HG02642 (cell line): Measurements from ENCODE around the gene TDRD9.

ENCODE experiments used
- ATAC-seq: cut with Tn5 transposase; IDR thresholded peaks from one replicate; pipeline ENCODE4 v1.9.1; 2021; ENCODE audit warnings: mild to moderate bottlenecking; ENCODE audit not compliant: unreplicated experiment, poor library complexity

TDRD9 gene

DNA sequence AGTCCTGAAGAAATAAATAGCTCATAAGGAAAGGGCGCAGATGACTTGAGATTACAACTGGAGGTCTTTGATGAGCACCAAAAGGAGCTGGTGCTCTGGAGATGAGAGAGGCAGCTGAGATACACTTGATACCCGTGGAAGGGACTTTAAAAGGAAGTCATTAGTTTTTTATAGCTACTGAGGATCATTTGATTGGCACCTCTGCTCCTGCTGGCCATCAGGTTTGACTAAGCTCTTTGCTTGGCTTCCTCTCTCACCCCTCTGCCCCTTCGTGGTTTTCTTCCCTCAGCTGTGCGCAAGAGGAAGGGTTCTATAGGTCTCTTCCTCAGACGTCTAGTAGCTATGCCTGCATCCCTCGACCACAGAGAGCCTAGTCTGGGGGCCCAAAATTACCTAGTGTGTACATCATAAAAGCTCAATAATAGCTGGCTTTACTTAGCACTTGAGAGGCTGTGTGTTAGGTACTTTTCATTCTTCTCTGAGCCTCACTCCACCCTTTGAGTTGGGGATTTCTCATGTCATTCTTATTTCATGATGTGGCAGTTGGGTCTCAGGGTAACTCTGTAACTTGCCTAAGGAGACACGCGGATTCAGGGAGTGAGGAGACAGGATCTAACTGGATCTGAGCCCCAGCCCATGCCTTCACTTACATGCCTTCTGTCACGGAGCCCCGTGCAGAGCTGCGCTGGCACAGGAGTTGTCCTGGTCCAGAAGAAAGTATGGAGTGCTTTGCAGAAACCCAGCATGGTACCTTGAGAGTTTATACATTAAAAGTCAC lies 88.8 kb downstream of the TDRD9 start:
- no peak for ATAC-seq

DNA sequence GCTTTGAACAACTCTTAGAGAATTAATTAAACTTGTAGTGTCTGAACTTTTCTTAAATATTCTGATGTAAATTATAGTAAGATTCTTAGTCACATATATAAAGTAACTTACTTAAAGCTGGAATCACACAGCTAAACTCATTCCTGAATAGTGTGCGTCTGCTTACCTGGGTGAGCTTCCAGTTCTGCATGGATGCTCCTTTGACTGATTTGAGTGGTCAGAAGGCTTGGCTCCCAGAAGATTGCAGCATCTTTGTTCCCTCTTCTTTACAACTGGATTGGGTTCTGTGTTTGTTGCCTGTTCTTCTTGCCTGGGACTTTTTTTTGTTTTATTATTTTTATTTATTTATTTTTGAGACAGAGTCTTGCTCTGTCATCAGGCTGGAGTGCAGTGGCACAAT lies 90.8 kb downstream of the TDRD9 start:
- no peak for ATAC-seq

DNA sequence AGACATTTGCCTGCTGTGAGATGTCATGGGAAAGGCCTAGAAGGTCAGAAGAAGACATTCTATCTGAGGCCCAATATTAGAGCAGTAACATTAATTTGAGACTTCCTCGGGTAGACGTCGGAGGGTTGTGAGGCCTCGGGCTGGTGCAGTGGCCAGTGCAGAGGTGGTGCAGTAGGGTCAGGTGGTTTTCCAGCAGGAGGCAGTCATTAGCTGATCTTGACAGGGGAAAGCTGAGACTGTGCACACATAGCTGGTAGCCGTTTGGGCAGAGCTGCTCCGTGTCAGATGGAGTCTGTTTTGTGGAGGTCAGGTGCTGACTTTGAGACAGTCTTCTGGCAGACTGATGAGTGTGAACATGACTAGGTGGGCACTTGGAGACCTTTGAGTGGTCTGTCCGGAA lies 91.5 kb downstream of the TDRD9 start:
- ATAC-seq: no peak

DNA sequence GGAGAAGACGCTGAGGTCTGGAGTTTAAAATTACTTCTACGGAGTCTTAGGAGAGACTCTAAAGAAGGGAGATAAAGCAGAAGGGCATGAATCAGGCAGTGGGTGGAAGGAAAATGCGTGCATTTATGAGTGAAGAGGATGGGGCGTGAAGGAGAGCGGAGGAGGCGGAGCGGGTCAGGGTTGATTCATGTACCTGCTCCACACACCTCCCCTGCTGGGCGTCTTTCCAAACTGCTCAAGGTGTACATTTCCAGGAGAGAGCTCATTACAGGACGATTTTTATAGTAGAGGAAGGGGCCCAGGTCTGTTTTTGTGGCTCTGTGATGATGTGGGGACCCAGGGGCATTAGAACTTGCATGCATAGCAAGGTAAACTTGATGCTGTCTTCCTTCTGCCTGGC lies 92.2 kb downstream of the TDRD9 start:
- no peak for ATAC-seq

DNA sequence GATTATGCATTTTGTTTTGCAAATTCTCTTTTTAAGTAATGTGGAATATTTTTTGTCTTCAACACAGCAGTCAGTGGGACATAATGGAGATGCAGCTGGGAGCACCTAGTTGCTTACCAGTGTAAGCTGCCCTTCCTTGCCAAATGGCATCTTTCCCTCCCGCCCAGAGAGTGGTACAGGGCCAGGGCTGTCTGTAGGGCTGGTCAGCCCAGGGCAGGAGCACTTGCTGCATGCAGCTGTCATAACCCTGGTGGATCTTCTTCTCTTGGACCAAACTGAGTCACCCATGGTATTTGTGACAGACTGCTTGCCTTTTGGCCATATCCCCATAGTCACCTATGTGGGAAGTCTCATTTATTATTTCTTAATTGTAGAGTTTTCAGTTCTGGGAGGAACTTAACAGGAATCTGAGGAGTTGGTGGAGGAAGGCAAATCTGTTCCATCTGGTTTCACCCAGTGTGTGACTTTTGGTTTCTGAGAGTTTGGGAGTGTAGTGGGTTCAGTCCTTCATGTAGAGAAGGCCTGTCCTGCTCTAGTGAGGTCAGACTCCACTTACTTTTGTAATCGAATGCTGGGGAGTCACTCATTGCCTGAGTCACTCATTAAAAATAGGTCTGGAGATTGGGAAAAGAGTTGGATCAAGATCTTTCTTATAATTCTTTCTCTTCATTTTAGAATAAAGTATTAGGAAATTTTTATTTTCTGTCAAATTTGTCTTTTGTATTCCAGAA lies 95.2 kb downstream of the TDRD9 start:
- no peak for ATAC-seq

DNA sequence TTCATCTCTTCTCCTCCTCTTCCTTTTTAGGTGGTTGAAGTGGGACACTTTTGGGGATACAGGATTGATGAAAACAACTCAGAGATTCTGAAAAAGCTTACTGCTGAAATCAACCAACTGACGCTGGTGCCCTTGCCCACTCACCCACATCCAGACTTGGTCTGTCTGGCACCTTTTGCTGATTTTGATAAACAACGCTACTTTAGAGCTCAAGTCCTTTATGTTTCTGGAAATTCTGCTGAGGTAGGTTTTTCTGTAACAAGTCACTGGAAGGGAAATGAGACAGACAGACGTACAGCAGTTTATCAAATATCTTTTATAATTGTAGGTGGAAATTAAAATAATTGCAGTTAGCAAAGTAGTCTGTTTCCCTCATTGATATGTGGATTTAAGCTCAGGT lies 97.3 kb downstream of the TDRD9 start:
- no peak for ATAC-seq

DNA sequence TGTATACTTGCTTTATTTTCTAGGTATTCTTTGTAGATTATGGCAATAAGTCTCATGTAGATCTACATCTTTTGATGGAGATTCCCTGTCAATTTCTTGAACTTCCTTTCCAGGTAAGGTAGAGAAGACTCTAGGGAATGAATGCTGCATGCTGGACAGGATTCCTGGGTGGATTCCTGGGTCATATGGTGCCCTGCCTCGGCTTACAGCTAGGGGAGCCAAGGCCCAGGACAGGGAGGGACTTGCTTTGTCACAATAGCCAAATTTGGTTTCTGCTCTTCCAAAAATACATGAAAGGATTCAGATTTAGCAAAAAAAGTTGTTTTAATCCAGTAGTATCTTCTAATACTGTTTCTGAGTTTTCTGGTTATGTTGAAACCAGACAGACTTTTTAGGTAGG lies 97.8 kb downstream of the TDRD9 start:
- ATAC-seq: no peak

DNA sequence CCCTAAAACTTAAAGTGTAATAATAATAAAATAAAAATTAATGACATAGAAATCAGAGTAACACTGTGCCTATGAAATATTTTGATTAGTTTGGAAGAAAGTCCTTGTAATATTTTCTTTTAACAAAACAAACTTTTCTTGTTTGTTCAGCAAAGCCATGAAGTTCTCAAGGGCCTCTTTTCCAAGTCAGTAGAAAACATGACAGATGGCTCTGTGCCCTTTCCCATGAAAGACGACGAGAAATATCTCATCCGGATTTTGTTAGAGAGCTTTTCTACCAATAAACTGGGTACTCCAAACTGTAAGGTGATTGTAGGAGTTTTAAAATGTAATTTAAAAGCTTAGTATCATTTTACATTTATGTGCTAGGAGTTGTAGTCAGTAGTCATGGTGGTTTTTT lies 102.7 kb downstream of the TDRD9 start:
- ATAC-seq: no peak

DNA sequence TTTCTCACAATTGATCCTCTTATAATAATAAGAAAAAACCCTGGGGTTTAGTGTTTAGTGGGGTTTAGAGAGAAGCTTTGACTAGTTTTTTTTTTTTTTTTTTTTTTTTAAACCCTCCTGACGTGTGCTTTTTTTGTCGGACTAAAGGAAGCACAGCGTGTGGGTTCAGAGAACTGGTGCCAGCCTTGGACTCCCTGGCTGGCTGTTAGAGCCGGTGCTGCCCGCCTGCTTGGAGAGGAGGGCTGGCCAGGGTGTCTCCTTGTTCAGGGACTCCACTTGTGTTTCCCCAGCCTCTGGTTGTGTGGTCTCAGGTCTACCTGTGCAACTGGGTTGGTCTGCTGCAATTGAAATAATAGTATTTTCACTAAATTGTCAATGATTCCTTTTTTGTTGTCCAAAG lies 103.1 kb downstream of the TDRD9 start:
- ATAC-seq: no peak

DNA sequence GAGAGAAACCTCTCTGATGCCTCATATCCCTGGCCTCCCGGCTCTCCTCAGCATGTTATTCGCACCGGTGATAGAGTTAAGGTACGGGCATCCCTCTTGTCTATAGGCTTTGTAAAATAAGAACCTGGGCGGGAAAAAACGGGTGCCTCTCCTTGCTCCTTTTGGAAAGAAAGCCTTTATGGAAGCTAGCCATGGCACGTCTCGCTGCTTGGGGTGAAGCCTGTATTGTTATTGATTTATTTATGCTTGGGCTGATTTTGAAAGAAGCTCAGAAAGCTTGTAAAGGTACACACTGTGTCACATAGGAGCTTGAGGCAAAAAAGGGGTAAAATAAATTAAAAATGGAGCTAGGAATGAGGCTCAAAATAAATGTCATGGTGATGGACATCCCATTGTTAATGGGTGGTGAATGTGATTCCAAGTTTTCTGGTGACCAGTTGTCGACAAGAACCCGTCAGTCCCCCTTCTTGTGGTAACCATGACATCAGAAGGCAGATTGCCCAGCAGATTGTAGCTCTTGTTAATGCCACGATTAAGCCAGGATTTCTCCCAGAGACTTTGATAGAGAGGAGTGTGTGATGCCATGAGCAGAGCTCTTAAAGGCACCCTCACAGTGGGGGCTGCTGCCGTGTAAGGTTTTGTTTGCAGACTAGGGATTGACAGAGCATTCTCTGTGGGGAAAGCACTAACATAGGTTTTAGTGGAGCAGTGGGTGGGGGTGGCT lies 106.9 kb downstream of the TDRD9 start:
- no peak for ATAC-seq

DNA sequence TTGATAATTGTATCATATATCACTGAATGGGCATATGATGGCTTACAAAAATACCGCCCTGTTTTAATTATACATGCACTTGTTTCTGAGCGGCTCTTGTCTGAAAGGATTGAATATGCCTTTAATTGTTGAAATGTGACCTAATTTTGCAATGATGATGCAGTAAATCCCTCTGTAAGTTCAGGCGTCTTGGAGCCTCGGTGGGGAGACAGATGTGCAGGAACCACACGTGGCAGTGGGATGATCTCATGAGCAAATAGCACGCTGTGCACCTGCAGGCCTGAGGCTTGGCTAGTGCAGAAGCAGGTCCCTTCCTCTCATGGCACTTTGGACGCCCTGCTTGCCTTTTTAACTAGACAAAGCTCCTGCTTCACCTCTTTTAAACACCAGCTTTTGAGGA lies 108.0 kb downstream of the TDRD9 start:
- ATAC-seq: no peak

DNA sequence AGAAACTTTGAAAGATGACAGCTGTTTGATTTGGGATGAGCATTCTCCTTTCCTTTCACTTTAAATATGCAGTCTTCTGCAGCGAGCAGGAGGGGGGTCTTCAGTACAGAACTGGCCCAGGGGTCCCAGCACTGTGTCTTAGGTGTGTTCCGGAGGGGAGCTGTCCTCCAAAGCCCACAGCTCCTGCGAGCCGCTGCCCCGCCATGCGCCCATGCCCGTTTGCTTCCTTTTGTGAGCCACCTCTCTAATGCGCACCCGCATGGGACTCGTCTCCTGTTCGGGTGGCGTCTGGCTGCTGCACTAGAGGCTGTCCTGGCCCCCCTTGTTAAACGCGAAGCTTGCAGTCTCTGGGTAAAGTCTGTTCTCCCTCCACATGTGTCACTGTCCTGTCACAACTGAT lies 108.8 kb downstream of the TDRD9 start:
- no peak for ATAC-seq

DNA sequence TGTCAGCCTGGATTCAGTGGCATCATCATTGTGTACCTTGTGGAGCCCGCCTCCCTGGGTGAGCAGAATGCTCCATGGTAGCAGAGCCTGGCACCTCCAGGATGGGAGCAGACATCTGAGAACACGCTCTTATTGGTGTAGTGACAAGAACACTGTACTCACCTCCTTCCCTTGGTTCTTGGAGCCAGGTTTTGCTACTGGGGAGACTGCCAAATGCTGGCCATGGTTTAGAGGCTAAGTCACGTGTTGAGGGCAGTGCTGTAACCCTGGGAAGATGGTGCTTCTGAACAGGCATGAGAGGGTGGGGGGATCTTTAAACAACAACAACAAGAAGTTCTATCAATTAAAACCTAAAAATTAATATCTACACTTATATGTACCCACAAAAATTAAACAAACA lies 109.6 kb downstream of the TDRD9 start:
- no peak for ATAC-seq

DNA sequence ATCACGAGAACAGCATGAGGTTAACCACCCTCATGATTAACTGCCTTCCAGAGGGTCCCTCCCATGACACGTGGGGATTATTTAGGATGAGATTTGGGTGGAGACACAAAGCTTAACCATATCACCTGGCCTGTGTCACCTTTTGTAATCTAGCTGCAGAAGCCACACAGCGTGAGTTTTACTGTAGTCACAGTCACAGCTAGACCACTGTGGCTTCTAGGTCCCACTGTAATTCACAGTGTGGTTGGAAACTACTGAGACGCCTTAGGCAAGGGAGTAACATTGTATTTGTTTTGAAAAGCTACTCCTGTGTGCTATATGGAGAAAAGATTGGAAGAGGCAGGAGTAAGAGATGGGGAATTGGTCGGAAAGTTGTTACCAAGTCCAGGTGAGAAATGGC lies 111.0 kb downstream of the TDRD9 start:
- no peak for ATAC-seq

DNA sequence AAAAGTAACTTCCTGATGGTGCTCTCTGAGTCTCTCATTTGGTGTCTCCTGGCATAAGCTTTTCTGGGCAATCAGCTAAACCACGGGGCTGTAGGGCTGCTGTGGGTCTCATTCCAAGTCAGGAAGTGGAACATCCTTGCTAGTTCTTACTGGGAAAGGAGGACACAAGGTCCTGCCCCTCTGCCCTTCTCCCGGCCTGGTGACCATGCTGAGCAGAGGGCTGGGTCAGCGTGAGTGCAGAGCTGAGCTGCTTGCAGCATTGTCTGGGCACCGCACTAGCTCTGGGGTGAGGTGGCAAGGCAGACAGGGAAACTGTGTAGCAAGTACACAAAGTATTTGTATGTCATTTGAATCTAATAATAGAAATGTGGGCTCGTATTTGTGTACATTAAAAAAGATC lies 112.3 kb downstream of the TDRD9 start:
- ATAC-seq: no peak

DNA sequence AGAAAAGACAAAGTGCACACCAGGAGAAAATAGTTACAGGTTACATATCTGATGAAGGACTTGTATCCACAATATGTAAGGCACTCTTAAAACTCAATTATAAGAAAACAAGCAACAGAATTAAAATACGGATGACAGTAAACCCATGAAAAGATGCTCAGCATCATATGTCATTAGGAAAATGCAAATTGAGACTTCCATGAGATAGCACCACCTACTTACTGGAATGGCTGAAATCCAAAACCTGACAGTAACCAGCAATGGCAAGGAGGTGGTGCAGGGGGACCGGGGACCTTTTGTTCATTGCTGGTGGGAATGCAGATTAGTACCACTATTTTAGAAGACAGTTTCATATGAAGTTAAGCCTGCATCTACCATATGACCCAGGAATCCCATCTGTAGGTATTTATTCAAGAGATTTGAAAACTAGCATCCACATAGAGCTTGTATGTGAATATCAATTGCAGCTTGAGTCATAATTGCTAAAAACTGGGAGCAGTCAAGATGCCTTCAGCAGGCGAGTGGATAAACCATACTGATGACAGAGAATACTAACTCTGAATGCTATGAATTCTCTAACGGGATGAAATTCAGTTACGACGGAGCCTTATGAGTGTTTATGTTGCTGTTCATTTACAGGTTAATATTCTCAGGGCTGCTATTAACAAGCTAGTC lies 113.3 kb downstream of the TDRD9 start:
- no peak for ATAC-seq

DNA sequence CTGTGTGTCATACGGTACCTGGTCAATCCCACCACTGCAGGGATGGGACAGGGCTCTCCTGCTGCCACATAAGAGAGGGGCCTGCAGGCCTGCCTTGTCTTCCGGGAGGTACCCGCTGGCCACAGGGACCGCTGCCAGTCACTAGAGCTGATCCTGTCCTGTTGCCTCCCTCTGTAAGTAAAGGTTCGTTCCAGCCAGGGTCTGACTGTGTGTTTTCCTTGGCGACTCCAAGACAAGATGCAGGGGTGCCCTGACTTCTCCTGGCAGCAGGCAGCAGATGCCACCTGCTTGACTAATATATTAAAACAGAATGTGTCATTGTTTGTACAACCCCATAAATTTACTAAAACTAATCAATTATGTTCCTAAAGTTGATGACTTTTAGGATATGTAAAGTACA lies 115.8 kb downstream of the TDRD9 start:
- ATAC-seq: no peak

DNA sequence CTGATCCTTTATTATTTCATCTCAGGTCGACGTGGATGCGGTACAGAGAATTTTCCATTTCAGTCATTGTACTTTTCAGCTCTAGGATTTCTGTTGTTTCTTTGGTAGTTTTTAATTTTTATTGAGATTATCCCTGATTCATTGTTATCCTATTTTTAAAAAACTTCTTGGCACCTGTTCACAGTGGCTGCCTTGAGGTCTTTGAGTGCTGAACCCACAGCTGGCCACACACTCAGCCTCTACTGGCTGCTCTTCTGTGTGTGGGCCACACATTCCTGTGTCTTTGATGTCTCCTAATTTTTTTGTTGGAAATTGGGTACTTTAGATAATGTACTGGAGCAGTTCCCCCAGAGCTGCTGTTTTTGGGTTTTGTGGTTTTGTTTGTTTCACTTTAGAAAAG lies 119.5 kb downstream of the TDRD9 start:
- no peak for ATAC-seq

DNA sequence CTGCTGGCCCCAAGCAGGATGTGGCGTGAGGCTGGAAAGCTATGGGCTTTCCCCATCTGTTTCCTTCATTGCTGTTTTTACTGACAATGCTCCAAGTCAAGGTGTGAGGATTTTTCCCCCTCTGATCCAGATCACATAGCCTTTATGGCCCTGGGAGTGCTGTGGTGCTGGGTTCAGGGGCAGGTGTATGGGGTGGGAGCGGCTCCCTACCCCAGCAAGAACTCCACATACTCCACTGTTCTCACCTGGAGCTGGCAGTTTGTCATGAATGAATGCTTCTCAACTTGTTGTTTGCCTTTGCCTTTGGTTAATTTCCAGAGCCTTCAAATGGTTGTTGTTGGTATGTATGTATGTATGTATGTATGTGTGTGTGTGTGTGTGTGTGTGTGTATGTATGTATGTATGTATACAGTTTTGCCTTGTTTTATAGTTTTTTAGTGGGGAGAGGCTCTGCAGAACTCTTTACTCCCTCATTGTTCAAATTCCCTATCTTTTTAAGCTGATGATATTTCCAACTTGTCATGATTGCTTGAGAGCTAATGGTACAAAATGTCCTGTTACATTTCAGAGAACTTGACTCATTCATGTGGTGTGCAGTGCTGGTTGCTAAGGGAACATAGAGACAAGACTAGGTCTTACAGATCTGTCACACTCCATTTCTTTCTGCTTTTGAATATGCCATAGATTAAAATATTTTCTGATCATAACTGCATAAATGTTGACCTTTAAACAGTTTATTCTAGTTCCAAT lies 120.7 kb downstream of the TDRD9 start:
- ATAC-seq: no peak

DNA sequence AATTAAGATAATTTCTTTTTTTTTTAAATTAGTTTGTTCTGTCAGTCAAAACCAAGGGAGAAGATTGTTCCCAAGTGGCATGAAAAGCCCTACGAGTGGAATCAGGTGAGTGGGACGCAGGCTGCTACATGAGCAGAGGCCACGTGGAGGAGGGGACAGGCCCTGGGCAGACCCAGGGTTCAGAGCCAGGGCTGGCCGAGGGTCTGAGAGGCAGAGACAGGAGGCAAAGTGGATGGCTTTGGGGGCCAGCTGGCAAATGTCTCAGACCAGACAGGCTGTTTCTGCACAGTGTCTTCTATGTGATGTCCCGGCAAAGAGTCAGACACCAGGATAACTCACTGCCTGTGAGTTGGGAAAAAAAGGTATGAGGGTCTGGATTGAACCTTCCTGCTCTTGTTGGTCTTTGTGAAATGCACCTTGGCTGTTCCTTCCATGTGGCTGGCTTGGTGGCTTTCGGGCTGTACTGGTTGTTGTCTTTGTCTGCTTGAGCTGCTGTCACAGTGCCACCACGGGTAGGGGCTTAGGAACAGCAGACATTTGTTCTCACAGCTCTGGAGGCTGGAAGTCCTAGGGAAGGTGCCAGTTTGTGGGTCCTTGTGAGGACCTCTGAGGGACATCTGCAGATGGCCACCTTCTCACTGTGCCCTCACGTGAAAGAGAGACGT lies 121.5 kb downstream of the TDRD9 start:
- no peak for ATAC-seq
